Suprapubic skin (tissue), 4 donors: ENCODE measurements around the gene NRCAM. TPM values are rescaled to one million over a fixed set of nuclear protein-coding genes. Genes with fewer than 3 reads are reported as not detected.

Source experiments
- DNase-seq, 2 donors: peaks; one replicate each; pipeline ENCODE4 v3.0.0-alpha.2; 2019; ENCODE audit warnings: low spot score in 2 of 2
- H3K27ac ChIP-seq: fragments of 200-600 bp; sonication (generic); one replicate; pipeline ENCODE4 v1.5.1; 2019
- H3K27me3 ChIP-seq: fragments of 200-600 bp; sonication (generic); one replicate; pipeline ENCODE4 v1.5.1; 2019
- H3K36me3 ChIP-seq: fragments of 200-600 bp; sonication (generic); one replicate; pipeline ENCODE4 v1.5.1; 2019
- H3K4me1 ChIP-seq: fragments of 200-600 bp; sonication (generic); one replicate; pipeline ENCODE4 v1.5.1; 2019
- H3K4me3 ChIP-seq: fragments of 200-600 bp; sonication (generic); one replicate; pipeline ENCODE4 v1.5.1; 2019; ENCODE audit warnings: mild to moderate bottlenecking
- H3K9me3 ChIP-seq: fragments of 200-600 bp; sonication (generic); one replicate; pipeline ENCODE4 v1.5.1; 2019
- CTCF ChIP-seq, 2 donors: fragments of 200-600 bp in 1 of 2; fragments of 450-650 bp in 1 of 2; sonication (generic) in 1 of 2; IDR thresholded peaks; one replicate each; pipeline ENCODE4 v1.5.1; 2016 to 2019; ENCODE audit warnings: antibody characterized with exemption in 2 of 2, mild to moderate bottlenecking in 1 of 2, moderate library complexity in 1 of 2
- EP300 ChIP-seq: sonication (generic); formaldehyde crosslinking; IDR thresholded peaks from one replicate; pipeline ENCODE4 v1.6.1; 2017; ENCODE audit warnings: antibody characterized with exemption
- POLR2A ChIP-seq, 2 donors: fragments of 450-650 bp; IDR thresholded peaks; one replicate each; pipeline ENCODE4 v1.6.1; 2017; ENCODE audit warnings: antibody characterized with exemption in 2 of 2, mild to moderate bottlenecking in 2 of 2, moderate library complexity in 2 of 2
- POLR2AphosphoS5 ChIP-seq, 3 donors: sonication (generic); formaldehyde crosslinking; IDR thresholded peaks; one replicate each; pipeline ENCODE4 v1.6.1; 2017; ENCODE audit warnings: antibody characterized with exemption in 3 of 3
- WGBS: methylation state at CpG from one replicate; pipeline ENCODE4 v1.1.5; 2018; 5-methylcytosine and 5-hydroxymethylcytosine counted together
- total RNA-seq, 4 donors: library from RNA; depleted of rRNA; stranded (reverse); fragments of >200 nt; gene quantifications; one replicate each; pipeline ENCODE4 v1.1.0, GENCODE V29; 2016

NRCAM gene
- total RNA-seq, 4 donors from 2014 or later = 2.3 to 7.2 (median 2.8) TPM

GRCh38 chr7:108358553-108358952, 97.7 kb downstream of the NRCAM start:
- Histone ChIP-seq H3K9me3 (no peaks in the 10 kb centered on the region), H3K36me3 (no peaks in the 10 kb centered on the region), H3K4me1 (no peaks in the 10 kb centered on the region), H3K27me3 (no peaks in the 10 kb centered on the region), H3K4me3 (no peak overlapping the region), H3K27ac (no peak overlapping the region)
- TF ChIP-seq CTCF (IDR thresholded peaks at IDR 0.05) = no peak
- TF ChIP-seq EP300 = no peak
- no peak for TF ChIP-seq POLR2AphosphoS5 (IDR thresholded peaks at IDR 0.05)
- no peak for TF ChIP-seq POLR2A (IDR thresholded peaks at IDR 0.05)
- WGBS = 42% methylated on average over 4 of the region's 4 CpGs
- DNase-seq = no peak

DNA sequence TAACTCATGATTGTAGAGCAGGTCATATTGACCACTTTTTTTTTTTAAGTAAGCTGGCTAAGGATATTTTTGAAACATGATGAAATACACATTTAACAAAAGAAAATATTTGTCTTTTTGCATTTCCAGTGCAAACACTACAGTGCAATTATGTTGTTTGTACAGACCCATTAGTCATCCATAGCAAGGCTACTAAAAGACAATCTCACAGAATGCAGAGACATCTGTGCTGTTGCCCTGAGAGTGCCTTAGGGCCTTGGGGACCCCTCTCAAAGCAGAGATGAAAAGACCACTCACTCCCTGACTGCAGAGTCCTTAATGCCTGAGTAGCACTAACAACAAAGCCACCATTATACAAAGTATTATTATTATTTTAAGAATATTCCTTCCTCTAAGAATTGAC, 104.5 kb downstream of the NRCAM start:
- H3K4me3 ChIP-seq = no peak overlapping the region
- H3K27ac ChIP-seq = no peak overlapping the region
- DNase-seq = no peak
- H3K9me3 ChIP-seq = no peaks in the 10 kb centered on the region
- no peaks in the 10 kb centered on the region for H3K27me3 ChIP-seq
- no peaks in the 10 kb centered on the region for H3K36me3 ChIP-seq
- no peak for TF ChIP-seq POLR2A (IDR thresholded peaks at IDR 0.05)
- TF ChIP-seq EP300 = no peak
- no peak for TF ChIP-seq POLR2AphosphoS5 (IDR thresholded peaks at IDR 0.05)
- no peak for TF ChIP-seq CTCF (IDR thresholded peaks at IDR 0.05)
- no peaks in the 10 kb centered on the region for H3K4me1 ChIP-seq

GRCh38 chr7:108348913-108349312, 107.3 kb downstream of the NRCAM start:
- no peak overlapping the region for H3K4me3 ChIP-seq
- no peaks in the 10 kb centered on the region for H3K9me3 ChIP-seq
- H3K27me3 ChIP-seq = no peaks in the 10 kb centered on the region
- H3K4me1 ChIP-seq = no peaks in the 10 kb centered on the region
- H3K36me3 ChIP-seq = no peaks in the 10 kb centered on the region
- no peak for DNase-seq
- no peak overlapping the region for H3K27ac ChIP-seq
- TF ChIP-seq POLR2A (IDR thresholded peaks at IDR 0.05) (no peak), EP300 (no peak), POLR2AphosphoS5 (IDR thresholded peaks at IDR 0.05) (no peak), CTCF (IDR thresholded peaks at IDR 0.05) (no peak)
- 74% methylated on average over 3 of the region's 3 CpGs for whole genome bisulfite sequencing

- no peak for DNase-seq
- no peak overlapping the region for H3K4me3 ChIP-seq
- H3K27me3 ChIP-seq = no peaks in the 10 kb centered on the region
- no peaks in the 10 kb centered on the region for H3K4me1 ChIP-seq
- H3K36me3 ChIP-seq = no peaks in the 10 kb centered on the region
- no peak for TF ChIP-seq POLR2AphosphoS5 (IDR thresholded peaks at IDR 0.05)
- no peaks in the 10 kb centered on the region for H3K9me3 ChIP-seq
- 22% methylated on average over 2 of the region's 2 CpGs for WGBS
- H3K27ac ChIP-seq = no peak overlapping the region
Measured at GRCh38 chr7:108347616-108348015, 108.6 kb downstream of the NRCAM start.

GRCh38 chr7:108345710-108346336, 110.4 kb downstream of the NRCAM start:
- no peak for DNase-seq
- Histone ChIP-seq H3K27ac (no peak overlapping the region), H3K36me3 (no peaks in the 10 kb centered on the region), H3K4me1 (no peaks in the 10 kb centered on the region), H3K27me3 (no peaks in the 10 kb centered on the region), H3K9me3 (no peaks in the 10 kb centered on the region), H3K4me3 (no peak overlapping the region)
- WGBS = 80% methylated on average over 9 of the region's 9 CpGs
- TF ChIP-seq CTCF (IDR thresholded peaks at IDR 0.05) (no peak), POLR2AphosphoS5 (IDR thresholded peaks at IDR 0.05) (no peak), POLR2A (IDR thresholded peaks at IDR 0.05) (no peak), EP300 (no peak)
